GM19452 (cell line): ENCODE data around the gene ANO4.
"Not testable (repeated sequence)": the region's sequence is repeated elsewhere in the genome, so short reads cannot be mapped to it uniquely, and the experiment has no call there.

Experiments used
- ATAC-seq: cut with Tn5 transposase; IDR thresholded peaks from one replicate; pipeline ENCODE4 v1.9.1; 2021; ENCODE audit not compliant: unreplicated experiment

The ANO4 gene

GRCh38 chr12:101039848-101040531 is 245.4 kb downstream of the ANO4 start:
- ATAC-seq = no peak

- ATAC-seq = no peak
Observed at GRCh38 chr12:101040936-101041335, 246.4 kb downstream of the ANO4 start.

GRCh38 chr12:101042211-101042610 is 247.6 kb downstream of the ANO4 start:
- ATAC-seq = no peak

DNA sequence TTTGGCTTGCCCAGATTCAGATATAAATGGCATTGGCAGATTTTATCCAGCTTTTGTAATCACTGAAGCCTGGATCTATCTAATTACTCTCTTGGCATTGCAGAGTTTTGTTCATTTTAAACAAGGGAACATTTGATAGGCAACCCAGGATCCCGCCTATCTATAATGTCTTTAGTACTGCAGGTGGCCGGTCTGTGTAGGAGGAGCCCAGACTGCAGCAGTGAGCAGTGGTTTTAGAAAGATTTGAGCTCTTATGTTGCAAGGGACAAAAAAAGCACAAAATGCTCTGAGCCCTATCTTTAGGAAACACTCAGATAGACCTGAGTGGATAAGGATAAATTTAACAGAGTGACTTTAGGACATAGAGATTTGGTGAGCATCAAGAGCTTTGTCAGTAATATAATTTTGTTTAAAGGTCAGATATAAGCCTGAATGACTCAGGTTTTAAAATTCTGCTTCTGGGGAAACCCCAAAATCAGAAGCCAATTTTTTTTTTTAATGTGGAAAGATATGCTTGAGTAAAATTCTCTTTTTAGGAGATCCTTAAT is 250.0 kb downstream of the ANO4 start:
- ATAC-seq = no peak

GRCh38 chr12:101045486-101046464 is 251.2 kb downstream of the ANO4 start:
- ATAC-seq = no peak

- no peak for ATAC-seq
Observed at GRCh38 chr12:101047652-101048051, 253.1 kb downstream of the ANO4 start.

- ATAC-seq = no peak
Observed at GRCh38 chr12:101050631-101051030, 256.1 kb downstream of the ANO4 start.

GRCh38 chr12:101051151-101051550 is 256.6 kb downstream of the ANO4 start:
- ATAC-seq = no peak

GRCh38 chr12:101051901-101052550 is 257.4 kb downstream of the ANO4 start:
- no peak for ATAC-seq

GRCh38 chr12:101053203-101053602 is 258.6 kb downstream of the ANO4 start:
- ATAC-seq = no peak

- no peak for ATAC-seq
Observed at GRCh38 chr12:101055940-101056339, 261.4 kb downstream of the ANO4 start.

GRCh38 chr12:101062508-101062907 is 267.9 kb downstream of the ANO4 start:
- not testable (repeated sequence) for ATAC-seq

DNA sequence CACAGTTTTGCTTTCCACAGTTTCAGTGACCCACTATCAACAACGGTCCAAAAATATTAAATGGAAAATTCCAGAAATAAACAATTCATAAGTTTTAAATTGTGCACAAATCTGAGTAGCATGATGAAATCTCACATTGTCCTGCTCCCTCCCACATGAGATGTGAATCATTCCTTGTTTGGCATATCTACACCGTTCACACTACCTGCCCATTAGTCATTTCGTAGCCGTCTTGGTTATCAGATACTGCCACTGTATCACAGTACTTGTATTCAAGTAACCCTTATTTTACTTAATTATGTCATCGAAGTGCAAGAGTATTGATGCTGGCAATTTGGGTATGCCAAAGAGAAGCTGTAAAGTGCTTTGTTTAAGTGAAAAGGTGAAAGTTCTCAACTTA is 270.1 kb downstream of the ANO4 start:
- ATAC-seq = no peak

GRCh38 chr12:101066489-101066888 is 271.9 kb downstream of the ANO4 start:
- ATAC-seq = no peak

DNA sequence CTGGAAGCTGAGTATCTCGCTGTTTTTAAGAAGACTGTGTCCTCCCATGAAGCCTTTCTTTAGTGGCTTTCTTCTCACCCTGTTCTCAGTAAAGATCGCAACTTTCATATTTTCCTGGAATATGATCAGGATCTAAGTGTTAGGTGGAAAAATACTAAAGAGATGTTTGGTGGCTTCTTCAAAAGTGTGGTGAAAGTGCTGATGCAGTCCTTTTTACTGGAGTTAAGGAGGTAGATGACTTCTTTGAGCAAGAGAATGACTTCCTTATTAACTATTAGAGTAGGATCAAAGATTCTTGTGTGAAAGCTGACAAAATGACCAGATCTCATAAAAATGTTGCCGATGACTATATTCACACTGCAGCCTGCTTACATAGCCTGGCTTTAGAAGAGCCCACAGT is 273.8 kb downstream of the ANO4 start:
- no peak for ATAC-seq

- ATAC-seq = no peak
Observed at GRCh38 chr12:101068836-101069235, 274.3 kb downstream of the ANO4 start.

- peak; percentile 78 for ATAC-seq
Observed at GRCh38 chr12:101074940-101075680, 280.5 kb downstream of the ANO4 start.

DNA sequence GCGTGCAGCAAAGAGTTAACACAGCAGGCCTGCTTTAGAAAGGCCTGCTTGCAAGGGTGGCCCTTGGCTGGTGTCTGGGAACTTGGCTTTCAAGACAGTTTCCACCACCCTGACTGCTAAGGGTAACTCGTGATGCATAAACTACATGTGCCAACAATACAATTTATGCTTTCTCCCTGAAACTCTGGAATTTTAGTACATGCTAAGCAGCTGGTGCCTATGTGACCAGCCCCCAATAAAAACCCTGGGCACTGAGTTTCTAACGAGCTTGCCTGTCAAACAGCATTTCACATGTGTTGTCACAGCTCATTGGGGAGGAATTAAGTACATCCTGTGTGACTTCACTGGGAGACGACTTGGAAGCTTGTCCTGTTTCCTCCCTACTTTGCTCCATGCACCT is 282.3 kb downstream of the ANO4 start:
- no peak for ATAC-seq

DNA sequence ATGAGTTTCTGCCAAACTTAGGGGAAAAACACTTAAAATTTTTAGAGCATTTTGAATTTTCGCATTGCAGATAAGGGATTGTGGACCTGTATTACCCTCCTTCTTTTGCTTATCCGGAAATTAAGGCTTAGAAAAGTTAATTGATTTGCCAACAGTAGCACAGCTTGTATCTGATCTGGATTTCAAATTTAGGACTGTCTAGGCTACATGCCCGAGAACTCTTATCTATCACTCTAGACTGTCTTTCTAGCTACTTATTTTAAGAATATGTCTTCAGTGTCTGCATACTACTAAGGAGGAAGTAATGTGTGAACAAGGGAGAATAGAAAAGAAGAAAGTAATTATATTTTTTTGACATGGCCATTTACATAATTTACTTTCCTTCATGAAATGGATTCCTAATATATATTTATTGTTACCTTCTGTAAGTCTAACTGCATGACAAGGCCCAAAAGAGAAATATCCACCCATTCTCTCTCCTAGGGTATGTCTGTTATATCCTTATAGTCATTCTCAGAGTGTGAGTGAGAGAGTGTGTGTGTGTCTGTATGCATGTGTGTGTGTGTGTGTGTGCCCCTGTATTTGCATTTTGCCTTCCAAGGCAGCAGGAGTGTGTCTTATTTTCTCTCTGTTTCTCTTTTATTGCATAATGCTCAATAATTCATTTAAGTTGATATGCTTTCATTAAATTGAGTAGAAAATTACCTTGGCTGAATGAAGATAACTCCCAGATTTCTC is 283.4 kb downstream of the ANO4 start:
- no peak for ATAC-seq
